DMS 273 (cell line): ENCODE data around the gene TRPM5.
A peak's percentile ranks its signal among the peaks of the same experiment; 100 is the strongest.

Experiments
- DNase-seq: peaks from one replicate; lab custom pipeline; 2025; ENCODE audit not compliant: unreplicated experiment; lab: John Stamatoyannopoulos, UW

The TRPM5 gene

GRCh38 chr11:2459016-2459725, 14.9 kb upstream of the TRPM5 start:
- DNase-seq = no peak

GRCh38 chr11:2458321-2458720, 14.0 kb upstream of the TRPM5 start:
- no peak for DNase-seq

- no peak for DNase-seq
These were observed 9.1 kb upstream of the TRPM5 start for GRCh38 chr11:2453436-2453835.

- DNase-seq = peak; percentile 28
These were observed 8.2 kb upstream of the TRPM5 start for GRCh38 chr11:2452321-2453012.

- DNase-seq = no peak
These were observed 7.6 kb upstream of the TRPM5 start for GRCh38 chr11:2451916-2452315.

GRCh38 chr11:2451336-2451735, 7.0 kb upstream of the TRPM5 start:
- no peak for DNase-seq

- no peak for DNase-seq
These were observed 6.2 kb upstream of the TRPM5 start for GRCh38 chr11:2450321-2451041.

- DNase-seq = no peak
These were observed 5.4 kb upstream of the TRPM5 start for GRCh38 chr11:2449548-2450320.

DNA sequence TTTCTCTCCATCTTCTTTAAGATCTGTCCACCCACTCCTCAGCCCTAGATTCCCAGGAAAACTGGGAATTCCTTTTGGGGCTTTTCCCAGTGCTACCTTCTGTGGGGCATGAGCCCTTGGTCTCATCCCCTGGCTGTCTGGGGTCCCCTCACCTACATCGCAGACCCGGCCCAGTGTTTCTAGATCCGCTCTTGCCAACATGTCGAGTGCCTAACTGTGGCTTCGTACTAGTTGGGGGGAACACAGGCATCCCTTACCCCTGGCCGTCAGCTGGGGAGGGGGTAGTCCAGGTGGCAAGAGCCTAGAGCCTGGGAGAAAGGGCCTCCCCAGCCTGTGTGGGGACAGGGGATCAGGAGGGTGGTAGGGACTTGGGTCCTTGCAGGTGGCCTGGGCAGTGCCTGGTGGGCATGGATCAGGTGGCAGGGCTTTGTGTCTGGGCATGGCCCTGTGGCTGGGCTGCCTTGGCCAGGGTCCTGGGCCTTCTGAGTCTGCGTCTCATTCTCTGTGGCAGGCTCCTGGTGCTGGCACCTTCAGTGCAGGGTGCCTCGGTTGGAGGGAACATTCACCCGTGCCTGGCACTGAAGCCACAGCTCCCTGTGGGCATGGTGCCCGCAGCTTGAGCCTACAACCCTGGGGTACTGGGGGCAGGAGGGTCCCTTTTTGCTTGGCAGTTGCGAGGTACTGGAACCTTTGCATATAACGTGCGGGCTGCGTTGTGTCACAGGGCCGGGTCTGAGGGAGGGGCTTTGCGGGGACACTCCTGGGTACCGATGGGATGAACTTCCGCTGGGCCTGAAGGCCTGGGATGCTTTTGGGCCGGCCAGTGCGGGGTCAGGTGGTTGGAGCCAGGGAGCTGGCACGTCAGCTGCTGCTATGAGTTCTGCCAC, 4.6 kb upstream of the TRPM5 start:
- DNase-seq = no peak

DNA sequence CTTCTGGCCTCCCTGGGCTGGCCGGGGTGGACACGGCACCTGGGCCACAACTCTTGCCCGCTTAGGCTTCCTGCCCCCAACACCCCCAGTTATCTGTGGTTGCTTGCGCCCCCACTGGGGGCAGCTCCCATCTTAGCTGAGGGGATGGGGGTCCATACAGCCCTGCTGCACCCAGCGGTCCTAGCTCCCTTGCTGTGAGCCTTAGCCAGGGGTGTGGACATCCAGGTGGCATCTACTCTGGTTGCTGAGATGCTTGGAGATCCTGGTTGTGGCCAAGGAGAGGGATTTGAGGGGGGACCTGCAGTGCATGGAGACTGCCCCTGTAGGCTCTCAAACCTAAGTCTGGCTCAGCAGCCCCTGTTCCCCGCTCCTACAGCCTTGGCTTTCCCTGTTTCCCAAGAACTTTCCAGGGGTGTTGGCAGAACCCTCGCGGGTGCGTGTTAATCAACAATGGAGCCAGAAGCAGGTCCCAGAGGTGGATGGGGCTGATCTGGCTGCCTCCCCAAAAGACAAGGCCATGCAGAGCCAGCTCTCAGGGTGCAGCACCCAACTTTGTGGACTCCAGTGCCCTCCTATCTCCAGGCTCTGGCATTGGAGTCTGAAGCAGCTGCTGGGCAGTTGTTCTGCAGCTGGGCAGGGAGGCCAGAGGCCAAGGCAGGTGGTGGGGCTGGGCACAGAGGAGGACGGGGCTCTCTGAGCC, 3.8 kb upstream of the TRPM5 start:
- DNase-seq = no peak

DNA sequence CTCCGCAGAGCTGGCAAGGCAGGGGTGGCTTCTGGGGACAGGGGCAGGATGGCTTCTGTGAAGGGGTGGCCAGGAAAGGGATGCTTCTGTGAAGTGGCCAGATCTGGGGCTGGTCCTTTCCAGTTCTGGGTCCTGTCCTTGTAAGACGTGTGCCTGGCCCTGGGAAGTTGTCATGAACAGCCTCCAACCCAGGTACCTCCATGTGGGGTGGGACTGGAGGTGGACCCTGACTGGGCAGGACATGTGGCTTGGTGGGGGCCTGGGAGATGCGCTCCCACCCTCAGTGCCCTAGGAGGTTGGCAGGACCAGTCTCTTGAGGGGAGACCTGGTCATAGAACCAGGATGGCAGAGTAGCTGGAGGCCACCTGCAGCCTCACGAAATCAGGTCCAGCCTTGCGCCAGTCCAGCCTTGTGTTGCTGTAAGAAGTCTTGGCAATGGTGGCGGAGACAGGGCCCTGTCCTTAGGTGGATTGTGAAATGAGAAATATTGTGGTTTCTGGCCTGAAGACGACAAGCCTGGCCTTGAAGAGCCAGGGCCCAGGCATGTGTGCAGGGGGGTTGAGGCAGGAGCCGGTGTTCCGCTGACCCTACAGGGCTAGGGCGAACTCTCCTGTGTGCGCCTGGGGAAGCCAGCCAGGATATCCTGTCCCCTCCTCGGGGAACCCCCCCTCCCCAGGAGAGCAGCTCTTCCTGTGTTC, 3.1 kb upstream of the TRPM5 start:
- DNase-seq = no peak

DNA sequence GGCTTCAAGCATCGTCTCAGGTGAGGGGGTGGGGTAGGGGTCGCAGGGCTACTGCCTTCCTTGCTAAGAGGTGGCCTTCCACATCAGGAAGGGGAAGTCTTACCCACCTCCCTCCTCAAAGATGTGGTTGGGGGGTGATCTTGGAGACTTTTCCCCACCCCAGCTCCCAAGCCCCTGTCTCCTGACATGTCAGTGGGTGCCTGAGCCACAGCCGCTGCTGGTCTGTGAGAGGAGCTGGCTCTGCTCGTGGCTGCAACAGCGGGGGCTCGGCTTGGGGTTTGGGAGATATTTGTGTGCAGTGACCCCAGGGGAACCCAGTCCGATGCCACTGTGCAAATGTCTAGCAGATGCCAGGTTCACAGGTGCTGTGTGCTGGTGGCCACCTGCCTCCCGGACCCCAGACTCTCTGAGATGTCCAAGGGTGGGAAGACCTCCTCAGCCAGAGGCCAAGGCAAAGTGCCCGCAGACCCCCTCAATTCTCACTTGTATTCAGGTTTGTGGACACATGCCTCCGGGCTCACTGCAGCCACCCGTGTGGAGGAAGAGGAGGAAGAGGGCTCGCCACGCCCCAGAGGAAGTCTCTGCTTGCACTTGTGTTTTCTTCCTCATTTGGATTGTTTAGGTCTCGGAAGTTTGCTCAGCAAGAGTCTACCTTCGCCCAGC, 2.4 kb upstream of the TRPM5 start:
- no peak for DNase-seq

GRCh38 chr11:2445746-2446551, 1.6 kb upstream of the TRPM5 start:
- no peak for DNase-seq

GRCh38 chr11:2444821-2445745, 769 bp upstream of the TRPM5 start, which contains the start of gene KCNQ1:
TSS of gene KCNQ1 (plus strand) at chr11:2445008. CDS start at chr11:2445099, 91 bp downstream.
- DNase-seq = peak; percentile 36

DNA sequence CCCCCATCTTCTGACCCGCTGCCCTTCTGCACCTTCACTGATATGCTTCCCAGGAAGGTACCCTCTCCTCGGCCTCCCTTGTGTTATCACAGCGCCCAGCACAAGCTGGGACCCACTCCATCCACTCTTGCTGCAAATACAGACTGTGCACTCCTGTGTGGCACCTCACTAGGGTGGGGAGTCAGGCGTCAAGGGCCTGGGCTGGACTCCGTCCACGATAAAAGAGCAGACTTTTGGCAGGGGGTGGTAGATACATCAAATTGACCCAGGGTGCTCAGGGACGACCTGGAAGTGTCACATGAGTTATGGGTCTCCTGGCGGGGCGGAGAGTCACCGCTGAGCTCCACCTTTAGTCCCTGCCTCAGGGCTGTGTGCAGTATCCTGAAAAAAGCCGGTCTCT, 908 bp downstream of the TRPM5 start:
- no peak for DNase-seq

DNA sequence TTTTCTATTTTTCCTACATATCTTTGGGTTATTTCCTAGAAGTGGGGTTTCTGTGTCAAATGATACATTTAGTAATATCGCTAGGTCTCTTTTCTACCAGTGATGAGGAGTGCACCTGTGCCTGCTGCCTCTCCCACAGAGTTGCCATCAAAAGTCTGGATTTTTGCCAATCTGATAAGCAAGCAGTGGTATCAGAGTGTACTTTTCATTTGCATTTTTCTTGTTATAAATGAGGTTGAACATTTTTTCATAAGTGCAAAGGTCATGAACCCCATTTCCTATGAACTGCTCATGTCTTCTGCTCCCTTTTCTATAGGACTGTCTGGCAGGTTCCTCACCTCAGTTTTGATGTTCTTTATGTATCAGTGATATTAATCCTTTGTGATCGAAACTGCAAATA, 1.7 kb downstream of the TRPM5 start:
- DNase-seq = no peak

DNA sequence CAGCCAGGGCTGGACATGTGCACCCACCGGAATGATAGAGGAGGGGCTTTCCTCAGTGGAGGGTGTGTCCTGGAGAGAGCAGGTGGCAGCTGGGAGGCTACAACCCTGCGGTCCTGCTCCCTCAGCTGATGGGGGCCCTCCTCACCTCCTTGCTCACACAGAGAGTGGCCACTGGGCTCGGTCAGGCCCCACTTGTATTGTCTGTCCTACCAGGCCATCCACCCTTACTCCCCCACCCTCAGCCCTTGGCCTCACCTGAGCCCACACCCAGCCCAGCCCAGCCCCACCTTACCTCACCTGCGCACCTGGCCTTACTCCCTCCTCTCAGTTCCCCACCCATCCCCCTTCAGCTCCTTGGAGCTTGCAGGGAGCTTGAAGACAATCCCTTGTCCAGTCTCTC, 3.1 kb downstream of the TRPM5 start:
- DNase-seq = no peak
